DOHH2 (cell line): ENCODE results near the gene CMC1.

Experiments used
- H3F3A ChIP-seq: fragments of 200-600 bp; sonication (generic), shearing (Covaris generic); 2 replicates; pipeline ENCODE4 v1.6.0; 2016; ENCODE audit warnings: antibody characterized with exemption, mild to moderate bottlenecking; ENCODE audit not compliant: control insufficient read depth, insufficient read depth
- H3K27ac ChIP-seq: fragments of 200-600 bp; sonication (generic); 2 replicates; pipeline ENCODE4 v1.5.1; 2014; ENCODE audit warnings: low read depth, mild to moderate bottlenecking, low read length, moderate library complexity
- H3K27me3 ChIP-seq: fragments of 200-600 bp; sonication (generic); 2 replicates; pipeline ENCODE4 v1.6.1; 2014; ENCODE audit warnings: mild to moderate bottlenecking, low read length, mixed read lengths; ENCODE audit not compliant: control insufficient read depth
- H3K36me3 ChIP-seq: fragments of 200-600 bp; sonication (generic); 2 replicates; pipeline ENCODE4 v1.6.1; 2014; ENCODE audit warnings: mild to moderate bottlenecking, low read length, moderate library complexity, mixed read lengths; ENCODE audit not compliant: control insufficient read depth
- H3K4me1 ChIP-seq: fragments of 200-600 bp; sonication (generic); 2 replicates; pipeline ENCODE4 v1.6.1; 2014; ENCODE audit warnings: mild to moderate bottlenecking, low read length, mixed read lengths; ENCODE audit not compliant: control insufficient read depth
- H3K4me2 ChIP-seq: fragments of 200-600 bp; sonication (generic); 2 replicates; pipeline ENCODE4 v1.6.0; 2014; ENCODE audit warnings: mild to moderate bottlenecking, low read length, moderate library complexity
- H3K4me3 ChIP-seq: fragments of 200-600 bp; sonication (generic); 2 replicates; pipeline ENCODE4 v1.5.1; 2014; ENCODE audit warnings: mild to moderate bottlenecking, low read length, mixed read lengths
- H3K79me2 ChIP-seq: fragments of 200-600 bp; sonication (generic); 2 replicates; pipeline ENCODE4 v1.6.1; 2014; ENCODE audit warnings: mild to moderate bottlenecking, low read length, mixed read lengths; ENCODE audit not compliant: control insufficient read depth
- H3K9me2 ChIP-seq: fragments of 200-600 bp; sonication (generic); replicated peaks from 2 replicates; pipeline ENCODE4 v1.6.1; 2014; ENCODE audit warnings: mild to moderate bottlenecking, low read length, mixed read lengths; ENCODE audit not compliant: control insufficient read depth
- H3K9me3 ChIP-seq: fragments of 200-600 bp; sonication (generic); 2 replicates; pipeline ENCODE4 v1.6.1; 2014; ENCODE audit warnings: antibody characterized with exemption, low read length, mixed read lengths; ENCODE audit not compliant: control insufficient read depth, insufficient read depth
- H4K20me1 ChIP-seq: fragments of 200-600 bp; sonication (generic); 2 replicates; pipeline ENCODE4 v1.6.0; 2014; ENCODE audit warnings: low read depth, mild to moderate bottlenecking, antibody characterized with exemption, low read length, moderate library complexity; ENCODE audit not compliant: control insufficient read depth, insufficient read depth
- EZH2phosphoT487 ChIP-seq: fragments of 200-600 bp; sonication (generic); IDR thresholded peaks from 2 replicates; pipeline ENCODE4 v1.6.1; 2017; ENCODE audit warnings: borderline replicate concordance, mild to moderate bottlenecking, antibody characterized with exemption, low read length, moderate library complexity, mixed read lengths
- TF ChIP-seq, protein P1 (sequence below): fragments of 200-600 bp; sonication (generic); IDR thresholded peaks from one replicate; pipeline ENCODE4 v1.5.1; 2014; ENCODE audit warnings: antibody characterized with exemption, mild to moderate bottlenecking, low read depth, low read length; ENCODE audit not compliant: poor library complexity, severe bottlenecking

Gene CMC1

GRCh38 chr3:28347374-28348264 is 106.2 kb downstream of the CMC1 start:
- no peak for TF ChIP-seq EZH2phosphoT487
- TF ChIP-seq, protein P1, sequence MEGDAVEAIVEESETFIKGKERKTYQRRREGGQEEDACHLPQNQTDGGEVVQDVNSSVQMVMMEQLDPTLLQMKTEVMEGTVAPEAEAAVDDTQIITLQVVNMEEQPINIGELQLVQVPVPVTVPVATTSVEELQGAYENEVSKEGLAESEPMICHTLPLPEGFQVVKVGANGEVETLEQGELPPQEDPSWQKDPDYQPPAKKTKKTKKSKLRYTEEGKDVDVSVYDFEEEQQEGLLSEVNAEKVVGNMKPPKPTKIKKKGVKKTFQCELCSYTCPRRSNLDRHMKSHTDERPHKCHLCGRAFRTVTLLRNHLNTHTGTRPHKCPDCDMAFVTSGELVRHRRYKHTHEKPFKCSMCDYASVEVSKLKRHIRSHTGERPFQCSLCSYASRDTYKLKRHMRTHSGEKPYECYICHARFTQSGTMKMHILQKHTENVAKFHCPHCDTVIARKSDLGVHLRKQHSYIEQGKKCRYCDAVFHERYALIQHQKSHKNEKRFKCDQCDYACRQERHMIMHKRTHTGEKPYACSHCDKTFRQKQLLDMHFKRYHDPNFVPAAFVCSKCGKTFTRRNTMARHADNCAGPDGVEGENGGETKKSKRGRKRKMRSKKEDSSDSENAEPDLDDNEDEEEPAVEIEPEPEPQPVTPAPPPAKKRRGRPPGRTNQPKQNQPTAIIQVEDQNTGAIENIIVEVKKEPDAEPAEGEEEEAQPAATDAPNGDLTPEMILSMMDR: no peak

DNA sequence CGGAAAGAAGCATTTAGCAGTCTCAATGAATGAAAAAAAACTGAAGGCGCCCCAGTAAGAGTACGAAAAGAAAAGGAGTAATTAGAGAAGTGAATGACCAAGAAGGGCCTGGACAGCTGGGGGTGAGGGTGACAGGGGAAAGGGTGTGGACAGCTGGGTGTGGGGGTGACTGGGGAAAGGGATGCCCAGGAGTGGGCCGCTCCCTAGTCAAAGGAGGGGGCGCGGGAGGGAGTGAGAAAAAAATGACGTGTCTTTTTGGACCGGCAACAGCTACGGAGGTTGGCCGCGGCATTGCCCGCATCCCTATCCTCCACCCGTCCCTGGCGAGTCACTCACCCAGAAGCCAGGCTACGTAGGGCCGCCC is 106.8 kb downstream of the CMC1 start:
- TF ChIP-seq EZH2phosphoT487: no peak
- TF ChIP-seq, protein P1: no peak
- peak overlapping the region; percentile 96 for H3K4me3 ChIP-seq
- H3F3A ChIP-seq: 0 out of 2 replicates have a peak, but pooled peaks cover 2% of the 10 kb centered on the region
- H3K27me3 ChIP-seq: no peaks in the 10 kb centered on the region
- H3K4me2 ChIP-seq: peak overlapping the region; percentile 86
- H3K4me1 ChIP-seq: peaks cover 37% of the 10 kb centered on the region
- H3K36me3 ChIP-seq: peaks cover 2% of the 10 kb centered on the region; the same call in 1 of the 2 replicates
- no peaks in the 10 kb centered on the region for H3K9me3 ChIP-seq
- H3K27ac ChIP-seq: peak overlapping the region; percentile 55; the same call in 1 of the 2 replicates
- no peaks in the 10 kb centered on the region for H4K20me1 ChIP-seq
- no peaks in the 10 kb centered on the region for H3K9me2 ChIP-seq
- H3K79me2 ChIP-seq: peaks cover 50% of the 10 kb centered on the region

More at GRCh38 chr3:28347374-28348264, 106.2 kb downstream of the CMC1 start:
- H3K27me3 ChIP-seq: no peaks in the 10 kb centered on the region
- peaks cover 37% of the 10 kb centered on the region for H3K4me1 ChIP-seq
- H3K9me3 ChIP-seq: no peaks in the 10 kb centered on the region
- H3F3A ChIP-seq: 0 out of 2 replicates have a peak, but pooled peaks cover 2% of the 10 kb centered on the region
- no peak overlapping the region for H3K27ac ChIP-seq
- peaks cover 2% of the 10 kb centered on the region; the same call in 1 of the 2 replicates for H3K36me3 ChIP-seq
- H3K9me2 ChIP-seq: no peaks in the 10 kb centered on the region
- H3K4me2 ChIP-seq: peak overlapping the region; percentile 86
- H3K4me3 ChIP-seq: peak overlapping the region; percentile 96
- H4K20me1 ChIP-seq: no peaks in the 10 kb centered on the region
- H3K79me2 ChIP-seq: peaks cover 55% of the 10 kb centered on the region

DNA sequence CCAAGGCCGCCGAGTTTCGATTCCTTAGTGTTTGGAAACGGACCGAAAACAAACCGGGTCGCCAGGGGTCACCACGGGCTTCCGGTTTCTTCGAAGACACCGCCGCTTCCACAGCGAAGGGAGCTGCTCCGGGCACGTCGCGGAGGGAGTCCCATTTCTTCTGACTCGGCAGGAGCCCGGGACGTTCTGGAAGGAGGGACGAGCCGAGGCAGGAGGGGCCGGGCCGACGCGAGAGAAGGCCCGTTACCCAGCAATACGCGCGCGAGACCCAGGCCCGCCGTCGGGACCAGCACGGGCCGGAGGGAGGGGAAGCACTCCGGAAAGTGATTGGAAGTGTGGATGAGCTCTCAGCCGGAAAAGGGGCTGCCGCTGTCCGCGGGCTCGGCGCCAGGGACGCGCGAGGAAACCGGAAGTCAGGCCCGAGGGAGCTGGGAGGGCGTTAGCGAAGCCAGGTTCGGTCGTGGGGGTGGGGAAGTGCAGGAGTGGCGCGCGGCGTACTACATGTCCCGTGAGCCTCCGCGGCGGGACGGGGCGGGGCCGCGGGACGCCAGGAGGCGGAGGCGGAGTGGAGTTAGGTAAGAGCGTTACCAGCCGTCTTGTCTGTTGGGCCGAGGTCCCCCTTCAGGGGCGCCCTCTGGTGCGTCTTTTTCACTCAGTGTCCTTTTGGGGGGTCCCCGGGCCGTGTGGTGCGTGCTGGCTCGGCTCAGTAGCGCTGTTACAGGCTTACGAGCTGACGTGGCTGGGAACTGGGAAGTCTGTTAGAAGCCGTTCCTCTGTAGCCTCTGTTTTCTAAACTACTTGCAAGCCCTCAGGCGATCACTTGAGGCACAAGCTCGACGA is 107.4 kb downstream of the CMC1 start, which contains the start of the genes AZI2 and ZCWPW2:
Gene AZI2, minus strand, starts transcription at position 196 of the 840 bp plus-strand sequence. CDS start 8,207 bp downstream, outside the sequence.
Gene ZCWPW2, plus strand, starts transcription at position 93 of the 840 bp plus-strand sequence. CDS start 64,348 bp downstream, outside the sequence.
- Histone ChIP-seq H4K20me1 (no peaks in the 10 kb centered on the region), H3K27ac (peak within 1 kb of the TSS; percentile 55), H3K4me3 (peak within 1 kb of the TSS; percentile 96), H3K36me3 (peaks cover 2% of the 10 kb centered on the region; the same call in 1 of the 2 replicates), H3K4me1 (peaks cover 37% of the 10 kb centered on the region), H3F3A (0 out of 2 replicates have a peak, but pooled peaks cover 2% of the 10 kb centered on the region), H3K79me2 (peaks cover 47% of the 10 kb centered on the region), H3K4me2 (peak within 1 kb of the TSS; percentile 86), H3K9me3 (no peaks in the 10 kb centered on the region), H3K27me3 (no peaks in the 10 kb centered on the region), H3K9me2 (no peaks in the 10 kb centered on the region)
- TF ChIP-seq, protein P1: peak; percentile 58
- TF ChIP-seq EZH2phosphoT487: no peak
